HG03442 (cell line): ENCODE measurements around the gene FAM187B.

Experiments
- ATAC-seq: cut with Tn5 transposase; IDR thresholded peaks from one replicate; pipeline ENCODE4 v1.9.1; 2021; ENCODE audit warnings: mild to moderate bottlenecking, moderate library complexity; ENCODE audit not compliant: unreplicated experiment

The FAM187B gene

DNA sequence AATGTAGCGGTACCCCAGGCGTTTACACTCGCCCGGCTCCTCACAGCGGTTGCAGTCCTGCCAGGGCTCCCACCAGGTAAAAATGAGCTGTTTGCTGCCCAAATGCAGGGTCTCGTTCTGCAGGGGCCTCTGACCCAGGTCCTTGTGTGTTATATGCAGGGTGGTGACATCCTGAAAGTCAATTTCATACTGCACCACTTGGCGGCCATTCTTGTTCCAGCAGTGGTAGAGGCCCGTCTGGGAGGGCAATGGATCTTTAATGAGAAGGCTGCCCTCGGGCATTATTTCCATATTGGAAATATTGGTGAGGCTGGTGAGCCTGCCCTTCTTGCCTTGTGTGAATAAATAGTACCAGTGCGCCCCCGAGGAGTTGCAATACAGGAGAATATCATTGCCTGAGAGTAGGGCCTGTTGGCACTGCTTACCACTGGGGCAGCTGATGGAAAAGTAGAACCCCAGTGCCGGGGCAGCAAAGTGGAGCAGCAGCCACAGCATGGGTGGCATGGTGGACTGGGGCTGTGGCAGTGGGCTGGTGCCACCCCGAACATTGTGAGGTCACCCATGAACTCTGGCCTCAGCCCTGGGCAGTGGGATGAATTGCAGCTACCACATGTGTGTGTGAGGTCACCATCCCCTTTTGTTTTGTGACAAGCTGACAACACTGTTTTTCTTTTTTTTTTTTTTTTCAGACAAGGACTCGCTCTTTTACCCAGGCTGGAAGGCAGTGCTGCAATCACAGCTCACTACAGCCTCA, at the start of gene FAM187B:
Gene FAM187B (minus strand): TSS at position 563 of the 754 bp plus-strand sequence. CDS start 59 bp downstream, at position 504.
- ATAC-seq: no peak

DNA sequence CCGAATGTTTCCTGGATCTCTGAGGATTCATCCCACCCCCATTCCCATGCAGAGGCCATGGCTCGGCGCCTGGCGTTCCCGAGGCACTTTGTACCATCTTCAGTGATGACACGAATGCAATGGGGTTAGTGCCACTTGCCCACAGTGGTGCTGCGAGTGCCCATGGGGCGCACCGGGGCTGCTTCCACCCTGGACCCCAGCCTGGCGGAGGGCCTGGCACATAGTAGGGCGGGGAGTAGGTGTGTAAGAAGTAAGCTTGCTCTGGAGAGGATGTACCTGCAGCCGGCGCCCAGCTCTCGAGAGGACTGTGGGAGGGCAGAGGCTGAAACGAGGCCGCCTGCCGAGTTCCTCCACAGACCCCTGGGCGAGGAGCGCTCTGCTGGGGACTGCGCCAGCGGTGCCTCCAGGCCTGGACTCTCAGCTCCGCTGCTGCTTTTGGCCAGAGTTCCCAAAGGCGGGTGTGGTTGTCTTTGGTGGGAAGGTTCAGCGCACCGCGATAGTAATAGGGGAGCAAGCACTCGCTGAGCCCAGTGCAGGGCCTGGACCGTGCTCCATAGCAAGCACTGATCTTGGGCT, 48.3 kb upstream of the FAM187B start:
- ATAC-seq: no peak

DNA sequence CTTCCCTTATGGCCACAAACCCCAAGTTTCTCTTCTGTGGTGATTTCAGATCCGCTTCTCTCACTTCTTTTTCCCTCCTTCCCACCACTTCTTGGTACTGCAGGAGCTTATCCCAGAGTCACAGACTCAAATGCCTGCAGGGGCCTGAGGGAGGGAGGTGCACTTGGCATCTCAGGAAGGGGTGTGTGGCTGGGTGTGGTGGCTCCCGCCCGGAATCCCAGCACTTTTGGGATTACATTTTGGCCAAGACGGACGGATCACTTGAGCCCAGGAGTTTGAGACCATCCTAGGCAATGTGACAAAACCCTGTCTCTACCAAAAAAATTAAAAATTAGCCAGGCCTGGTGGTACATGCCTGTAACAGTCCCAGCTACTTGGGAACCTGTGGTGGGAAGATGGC, 45.8 kb upstream of the FAM187B start:
- ATAC-seq: no peak

DNA sequence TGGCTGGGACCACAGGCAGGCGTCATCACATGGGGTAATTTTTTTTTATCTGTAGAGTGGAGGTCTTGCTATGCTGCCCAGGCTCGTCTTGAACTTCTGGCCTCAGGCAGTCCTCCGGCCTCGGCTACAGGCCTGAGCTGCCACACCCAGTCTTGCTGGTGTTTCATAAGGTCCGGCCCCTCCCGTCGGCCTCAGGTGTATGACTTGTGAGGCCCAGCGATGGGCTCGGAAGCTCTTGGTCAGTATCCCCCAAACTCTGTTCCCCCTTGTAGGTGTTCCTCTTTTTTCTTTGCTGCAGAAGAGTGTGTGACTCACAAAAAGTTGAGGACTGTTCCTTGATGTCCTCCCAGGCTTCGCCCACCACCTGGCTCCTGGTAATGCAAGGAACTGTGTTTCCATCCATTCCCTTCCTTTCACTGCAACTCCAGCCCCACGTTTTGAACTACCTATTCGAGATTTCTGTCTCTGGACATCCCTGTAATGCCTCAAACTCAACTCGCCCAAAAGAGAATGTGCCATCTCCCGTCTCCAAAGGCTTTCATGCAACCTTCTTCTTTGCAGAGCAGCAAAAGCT, 45.2 kb upstream of the FAM187B start:
- ATAC-seq: no peak

DNA sequence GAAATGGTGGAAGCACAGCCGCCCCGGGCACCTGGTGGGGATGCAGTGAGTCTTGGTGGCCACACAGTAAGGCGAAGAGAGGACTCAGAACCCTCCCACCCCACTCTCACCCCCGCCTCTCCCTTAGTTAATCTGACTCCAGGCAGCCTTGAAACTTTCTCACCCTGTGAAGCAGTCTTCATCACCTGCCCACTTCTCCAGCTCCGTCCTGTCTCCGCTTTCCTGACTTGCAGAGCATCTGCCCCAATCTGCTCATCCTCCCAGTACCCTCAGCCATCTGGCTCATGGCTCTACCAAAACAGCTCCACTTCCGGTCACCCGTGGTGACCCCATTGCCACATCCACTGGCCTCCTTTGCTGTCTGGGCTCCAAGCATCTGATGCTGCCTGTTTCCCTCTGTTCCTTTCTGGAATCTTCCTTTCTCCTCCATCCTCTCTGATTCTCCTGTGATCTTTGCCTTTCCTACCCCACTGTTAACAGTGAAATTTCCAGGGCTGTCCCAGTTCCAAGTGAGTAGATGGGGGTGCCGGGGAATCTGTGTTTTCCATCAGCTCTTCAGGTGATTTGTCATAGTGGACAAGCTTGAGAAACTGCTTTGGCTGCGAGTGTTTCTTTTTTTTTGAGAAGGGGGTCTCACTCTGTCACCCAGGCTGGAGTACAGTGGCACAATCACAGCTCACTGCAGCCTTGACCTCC, 44.6 kb upstream of the FAM187B start:
- ATAC-seq: no peak

DNA sequence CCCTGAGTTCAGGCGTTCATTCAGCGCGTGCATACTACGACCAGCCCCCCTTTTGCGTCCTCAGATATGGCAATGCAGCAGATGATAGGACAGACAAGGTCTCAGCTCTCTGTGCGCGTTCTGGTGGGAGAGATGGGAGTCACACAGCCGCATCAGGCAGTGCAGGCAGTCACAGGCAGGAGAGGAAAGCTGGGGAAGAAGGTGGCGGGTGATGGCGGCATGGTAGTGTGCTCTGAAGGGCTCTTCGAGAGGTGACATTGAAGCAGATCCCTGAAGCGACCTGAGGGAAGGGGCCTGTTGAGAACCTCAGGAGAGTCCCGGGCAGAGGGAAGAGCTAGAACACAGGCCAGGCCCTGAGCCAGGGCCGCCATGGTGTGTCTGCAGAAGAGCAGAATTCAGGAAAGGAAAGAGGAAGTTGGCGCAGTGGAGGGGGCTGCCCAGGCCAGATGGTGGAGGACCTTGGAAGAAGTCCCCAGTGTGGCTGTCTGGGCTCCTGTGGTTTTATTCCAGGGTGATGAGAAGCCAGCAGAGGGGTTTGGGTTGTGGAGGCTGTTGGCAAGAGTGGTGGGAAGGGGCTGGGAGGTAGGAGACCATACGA, 43.7 kb upstream of the FAM187B start:
- ATAC-seq: no peak

DNA sequence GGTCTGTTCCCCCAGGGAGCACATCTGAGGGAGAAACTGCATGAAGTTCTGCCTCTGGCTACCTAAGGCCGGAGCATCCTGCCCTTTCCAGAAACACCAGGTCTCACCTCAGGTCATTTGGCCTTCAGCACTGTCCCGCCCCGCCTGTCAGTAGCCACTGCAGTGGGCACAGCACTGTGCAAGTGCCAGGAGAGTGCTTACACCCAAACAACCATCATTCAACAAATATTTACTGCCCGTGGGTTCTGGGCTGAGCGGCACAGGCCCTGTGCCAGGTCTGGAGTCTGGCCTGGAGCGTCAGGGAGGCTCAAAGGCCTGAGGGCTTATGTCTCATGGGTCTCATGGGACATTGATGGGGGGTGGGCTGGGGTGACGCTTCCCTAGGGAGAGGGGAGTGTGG, 43.0 kb upstream of the FAM187B start:
- no peak for ATAC-seq

DNA sequence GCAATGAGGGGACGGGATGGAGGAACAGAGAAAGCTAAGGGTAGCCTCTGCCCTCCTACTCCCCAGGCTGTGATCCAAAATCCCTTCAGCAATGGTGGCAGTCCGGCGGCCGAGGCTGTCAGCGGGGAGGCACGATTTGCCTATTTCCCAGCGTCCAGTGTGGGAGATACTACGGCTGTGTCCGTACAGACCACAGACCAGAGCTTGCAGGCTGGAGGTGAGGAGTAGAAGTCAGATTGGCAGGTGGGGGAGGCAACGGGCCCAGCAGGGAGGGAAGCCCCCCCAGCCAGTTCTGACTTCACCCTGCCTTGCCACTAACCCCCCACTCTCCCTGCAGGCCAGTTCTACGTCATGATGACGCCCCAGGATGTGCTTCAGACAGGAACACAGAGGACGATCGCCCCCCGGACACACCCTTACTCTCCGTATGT, 41.9 kb upstream of the FAM187B start:
- ATAC-seq: no peak

DNA sequence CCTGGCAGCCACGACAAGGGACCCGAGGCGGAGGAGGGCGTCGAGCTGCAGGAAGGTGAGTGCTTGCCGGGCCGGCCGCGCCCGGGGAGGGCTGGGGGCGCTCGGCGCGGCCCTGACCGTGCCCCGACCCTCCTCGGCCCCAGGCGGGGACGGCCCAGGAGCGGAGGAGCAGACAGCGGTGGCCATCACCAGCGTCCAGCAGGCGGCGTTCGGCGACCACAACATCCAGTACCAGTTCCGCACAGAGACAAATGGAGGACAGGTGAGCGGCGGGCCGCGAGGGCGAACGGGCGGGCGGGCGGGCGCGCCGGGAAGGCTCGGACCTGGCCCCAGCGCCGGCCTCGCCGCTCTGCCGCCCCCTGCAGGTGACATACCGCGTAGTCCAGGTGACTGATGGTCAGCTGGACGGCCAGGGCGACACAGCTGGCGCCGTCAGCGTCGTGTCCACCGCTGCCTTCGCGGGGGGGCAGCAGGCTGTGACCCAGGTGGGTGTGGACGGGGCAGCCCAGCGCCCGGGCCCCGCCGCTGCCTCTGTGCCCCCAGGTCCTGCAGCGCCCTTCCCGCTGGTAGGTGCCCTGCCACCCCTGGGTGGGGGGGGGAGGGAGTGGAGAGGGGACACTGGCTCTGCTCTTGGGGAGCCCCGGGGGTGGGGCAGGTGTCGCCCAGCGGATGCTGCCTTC, 41.0 kb upstream of the FAM187B start:
- peak; percentile 55 for ATAC-seq

DNA sequence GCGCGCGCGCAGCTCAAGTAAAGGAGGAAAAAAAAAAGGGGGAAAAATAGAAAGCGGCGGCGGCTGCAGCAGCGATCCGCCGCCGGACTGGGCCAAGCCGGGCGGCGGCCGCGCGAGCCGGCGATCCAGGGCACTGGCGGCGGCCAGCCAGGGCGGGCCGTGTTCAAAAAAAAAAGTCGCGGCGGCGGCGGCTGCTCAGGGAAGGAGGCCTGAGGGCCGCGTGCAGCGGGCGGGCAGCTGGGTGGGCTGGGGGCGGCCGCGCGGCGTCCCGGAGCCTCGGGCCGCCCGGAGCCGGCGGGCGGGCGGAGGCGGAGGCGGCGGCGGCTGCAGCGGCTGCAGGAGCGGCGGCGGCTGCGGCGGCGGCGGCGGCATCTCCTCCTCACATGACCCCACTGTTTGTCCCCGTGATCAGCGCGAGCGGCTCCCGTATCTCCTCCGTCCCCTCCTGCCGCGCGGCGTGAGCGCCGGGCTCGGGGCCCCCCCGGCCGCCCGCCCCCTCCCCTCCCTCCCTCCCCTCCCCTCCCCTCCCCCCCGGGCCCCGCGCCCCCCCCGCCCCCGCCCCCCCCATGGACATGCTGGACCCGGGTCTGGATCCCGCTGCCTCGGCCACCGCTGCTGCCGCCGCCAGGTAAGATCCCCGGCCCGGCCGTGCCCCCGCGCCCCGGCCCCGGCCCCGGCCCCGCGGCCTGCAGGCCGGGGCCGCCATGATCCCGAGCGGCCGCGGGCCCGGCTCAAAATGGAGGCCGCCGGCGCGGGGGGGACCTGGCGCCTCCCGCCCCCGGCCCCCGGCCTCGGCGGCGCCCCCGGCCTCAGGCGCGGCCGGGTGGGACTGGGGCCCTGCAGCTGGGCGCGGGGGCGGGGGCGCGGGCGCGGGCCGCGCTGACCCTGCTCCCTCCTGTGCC, 40.2 kb upstream of the FAM187B start, which contains the start of gene USF2:
Gene USF2 (plus strand): TSS at position 427 of the 902 bp plus-strand sequence. CDS start 140 bp downstream, at position 567.
- peak; percentile 24 for ATAC-seq

DNA sequence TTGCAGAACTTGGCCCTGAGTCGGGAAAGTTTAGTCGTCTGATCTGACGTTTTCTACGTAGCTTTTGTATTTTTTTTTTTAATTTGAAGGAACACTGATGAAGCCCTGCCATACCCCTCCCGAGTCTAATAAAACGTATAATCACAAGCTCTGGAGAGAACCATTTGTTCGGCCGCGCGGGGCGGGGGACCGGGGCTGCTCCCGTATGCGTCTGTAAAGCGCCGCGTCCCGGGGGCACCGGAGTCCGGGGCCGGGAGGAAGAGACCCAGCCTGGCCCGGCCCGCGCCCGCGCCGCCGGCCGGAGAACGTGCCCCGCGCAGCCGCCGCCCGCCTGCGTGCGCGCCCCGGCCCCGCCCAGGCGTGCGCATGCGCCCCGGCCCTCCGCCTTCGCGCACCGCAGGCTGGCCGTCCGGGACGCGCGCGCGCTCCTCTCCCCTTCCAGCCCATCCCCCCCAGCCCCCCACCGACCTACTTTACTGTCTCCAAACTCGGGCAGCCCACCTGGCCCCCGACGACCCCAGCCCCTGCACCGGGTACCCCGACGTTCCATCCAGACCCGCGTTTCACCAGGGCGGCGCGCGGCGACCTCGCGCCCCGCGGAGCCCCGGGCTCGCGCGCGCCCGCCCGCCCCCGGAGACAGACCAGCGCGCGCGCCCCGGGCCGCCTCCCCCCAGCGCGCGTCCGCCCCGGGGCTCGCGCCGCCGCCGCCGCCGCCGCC, 39.4 kb upstream of the FAM187B start:
- ATAC-seq: peak; percentile 41

DNA sequence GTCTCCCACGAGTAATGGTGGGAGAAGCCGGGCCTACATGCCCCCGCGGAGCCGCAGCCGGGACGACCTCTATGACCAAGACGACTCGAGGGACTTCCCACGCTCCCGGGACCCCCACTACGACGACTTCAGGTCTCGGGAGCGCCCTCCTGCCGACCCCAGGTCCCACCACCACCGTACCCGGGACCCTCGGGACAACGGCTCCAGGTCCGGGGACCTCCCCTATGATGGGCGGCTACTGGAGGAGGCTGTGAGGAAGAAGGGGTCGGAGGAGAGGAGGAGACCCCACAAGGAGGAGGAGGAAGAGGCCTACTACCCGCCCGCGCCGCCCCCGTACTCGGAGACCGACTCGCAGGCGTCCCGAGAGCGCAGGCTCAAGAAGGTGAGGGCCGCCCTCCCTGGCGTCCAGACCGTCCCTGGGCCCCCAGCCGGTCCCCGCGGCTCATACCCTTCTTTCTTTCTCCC, 38.8 kb upstream of the FAM187B start:
- ATAC-seq: no peak

DNA sequence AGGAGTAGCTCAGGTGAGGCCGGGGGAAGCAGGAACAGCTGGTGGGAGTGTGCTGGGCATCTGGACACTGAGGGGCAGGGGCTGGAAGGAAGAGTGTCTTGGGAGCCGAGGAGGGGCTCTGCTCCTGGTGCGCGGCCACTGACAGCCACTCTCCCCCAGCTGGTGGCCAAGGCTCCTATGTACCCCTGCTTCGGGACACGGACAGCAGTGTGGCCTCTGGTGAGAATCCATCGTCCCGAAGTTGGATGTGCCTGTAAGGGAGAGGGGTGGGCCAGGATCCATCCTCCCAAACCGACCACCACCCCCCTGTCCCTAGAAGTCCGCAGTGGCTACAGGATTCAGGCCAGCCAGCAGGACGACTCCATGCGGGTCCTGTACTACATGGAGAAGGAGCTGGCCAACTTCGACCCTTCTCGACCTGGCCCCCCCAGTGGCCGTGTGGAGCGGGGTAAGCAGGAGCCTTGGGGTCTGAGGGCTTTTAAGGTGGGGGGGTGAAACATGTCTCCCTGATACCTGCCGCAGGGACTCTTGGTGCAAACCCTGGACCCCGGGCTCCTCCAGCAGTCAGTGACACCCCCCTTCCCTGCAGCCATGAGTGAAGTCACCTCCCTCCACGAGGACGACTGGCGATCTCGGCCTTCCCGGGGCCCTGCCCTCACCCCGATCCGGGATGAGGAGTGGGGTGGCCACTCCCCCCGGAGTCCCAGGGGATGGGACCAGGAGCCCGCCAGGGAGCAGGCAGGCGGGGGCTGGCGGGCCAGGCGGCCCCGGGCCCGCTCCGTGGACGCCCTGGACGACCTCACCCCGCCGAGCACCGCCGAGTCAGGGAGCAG, 38.2 kb upstream of the FAM187B start:
- no peak for ATAC-seq

DNA sequence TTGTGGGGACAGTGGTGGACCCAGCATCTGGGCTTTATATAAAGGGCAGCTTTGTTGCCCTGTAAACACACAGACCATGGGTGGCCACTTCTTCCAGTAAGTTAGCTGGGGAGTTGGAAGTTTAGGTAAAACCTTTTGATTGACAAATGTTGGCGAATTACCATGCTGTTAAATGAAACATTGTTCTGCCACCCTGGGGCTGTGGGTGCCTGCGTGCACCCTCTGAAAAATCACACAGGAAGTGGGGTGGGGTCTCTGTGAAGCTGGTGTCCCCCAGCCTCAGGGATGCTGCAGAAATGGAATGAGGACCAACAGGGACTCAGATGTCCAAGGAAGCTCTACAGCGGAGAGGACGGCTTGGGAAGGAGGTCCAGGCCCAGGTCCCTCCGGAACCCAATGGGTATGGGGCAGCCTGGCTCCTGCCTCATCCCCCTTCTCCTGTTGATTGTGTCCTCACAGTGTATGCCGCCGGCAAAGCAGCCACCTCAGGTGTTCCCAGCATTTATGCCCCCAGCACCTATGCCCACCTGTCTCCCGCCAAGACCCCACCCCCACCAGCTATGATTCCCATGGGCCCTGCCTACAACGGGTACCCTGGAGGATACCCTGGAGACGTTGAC, 37.5 kb upstream of the FAM187B start:
- ATAC-seq: no peak

DNA sequence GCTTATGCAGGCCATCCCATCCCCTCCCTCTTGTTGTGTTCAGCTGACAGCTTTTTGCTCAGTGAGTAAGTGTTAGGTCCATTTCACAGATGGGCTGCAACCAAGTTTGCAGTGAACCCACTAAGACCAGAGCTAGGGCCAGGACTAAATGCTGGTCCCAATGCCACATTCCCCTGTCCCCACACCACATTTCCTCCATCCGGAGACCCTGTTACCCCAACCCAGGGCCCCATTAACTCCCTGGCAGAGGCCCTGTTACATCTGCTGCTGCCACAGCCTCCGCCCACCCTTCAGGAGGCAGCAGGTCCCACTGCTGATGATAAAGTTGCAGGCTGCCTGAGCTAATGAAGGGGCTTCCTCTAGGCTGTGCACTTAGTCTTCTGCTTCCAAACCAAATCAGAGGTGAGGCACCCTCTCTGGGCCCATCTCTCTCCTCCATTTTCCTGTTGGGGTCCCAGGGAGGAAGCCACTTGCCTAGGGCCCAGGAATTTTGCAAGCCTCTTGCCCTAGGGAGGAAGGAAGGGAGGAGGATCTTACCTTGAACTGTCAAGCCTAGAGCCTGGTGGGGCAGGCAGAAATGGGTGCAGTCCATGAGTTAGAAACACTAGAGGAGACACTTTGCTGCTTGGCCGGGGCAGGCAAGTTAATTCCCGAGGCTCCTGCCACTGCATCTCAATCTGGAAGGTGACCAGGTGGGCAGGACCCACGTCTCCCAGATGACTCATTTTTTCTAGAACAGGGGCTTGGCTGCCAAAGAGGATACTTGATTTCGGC, 36.8 kb upstream of the FAM187B start:
- no peak for ATAC-seq

DNA sequence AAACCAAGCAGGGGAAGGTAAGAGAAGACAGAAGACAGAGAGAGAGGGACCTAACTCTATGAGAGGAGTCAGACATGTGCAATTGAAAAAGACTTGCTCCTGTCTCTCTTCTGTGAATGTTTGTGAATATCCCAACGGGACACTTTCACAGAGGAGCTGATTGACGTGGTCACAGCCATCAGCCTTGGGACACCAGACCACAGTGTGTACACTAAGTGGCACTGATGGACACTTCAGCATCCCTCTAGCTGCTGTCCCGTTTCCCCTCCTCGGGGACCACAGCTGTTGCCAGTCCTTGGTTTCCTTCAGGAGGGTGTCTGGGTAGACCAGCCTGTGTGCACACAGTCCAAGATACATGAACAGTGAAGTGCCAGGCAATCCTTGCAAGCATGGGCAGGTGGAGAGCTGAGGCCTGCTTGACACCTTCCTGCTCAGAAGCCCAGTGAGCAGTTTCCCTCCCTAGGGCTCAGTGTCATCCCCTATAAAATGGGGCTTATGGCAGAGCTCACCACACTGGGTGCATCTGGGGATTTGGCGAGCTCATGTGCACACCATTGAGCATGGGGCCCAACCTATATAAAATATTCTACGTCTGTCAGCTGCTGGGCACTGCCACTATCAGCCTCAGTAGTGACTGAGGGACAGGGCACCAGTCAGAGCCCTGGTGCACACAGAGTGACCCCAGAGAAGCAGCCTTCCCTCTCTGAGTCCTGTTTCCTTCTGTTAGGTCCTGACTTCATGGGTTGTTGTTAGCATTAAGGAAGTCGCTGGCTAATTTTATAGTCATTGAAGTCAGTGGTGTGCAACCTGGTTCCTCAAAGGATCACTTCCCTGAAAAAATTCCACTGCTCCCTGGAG, 36.0 kb upstream of the FAM187B start:
- no peak for ATAC-seq
